Activated naive CD8-positive, alpha-beta T cell treated with anti-CD3 and anti-CD28 coated beads, Interleukin-2, amount 50 U/mL, for 24 hours (primary cell): ENCODE results near the gene FLNB.
"Not testable (repeated sequence)": the region's sequence is repeated elsewhere in the genome, so short reads cannot be mapped to it uniquely, and the experiment has no call there.

Source experiments
- ATAC-seq: fragments of 150-1000 bp; cut with Tn5 transposase; one replicate; pipeline ENCODE4 v1.10.0; 2021
- DNase-seq: peaks from one replicate; pipeline ENCODE4 v3.0.0; 2021
- H3K27ac Mint-ChIP-seq: one replicate; pipeline ENCODE4 v1.8.0; 2021; ENCODE audit warnings: mild to moderate bottlenecking, mixed read lengths
- H3K27me3 Mint-ChIP-seq: one replicate; pipeline ENCODE4 v1.8.0; 2021; ENCODE audit warnings: mixed read lengths
- H3K36me3 Mint-ChIP-seq: one replicate; pipeline ENCODE4 v1.8.0; 2021; ENCODE audit warnings: low read depth, mixed read lengths
- H3K4me1 Mint-ChIP-seq: one replicate; pipeline ENCODE4 v1.8.0; 2021; ENCODE audit warnings: mixed read lengths
- H3K4me3 Mint-ChIP-seq: one replicate; pipeline ENCODE4 v1.8.0; 2021; ENCODE audit warnings: mild to moderate bottlenecking, moderate library complexity, mixed read lengths
- H3K9me3 Mint-ChIP-seq: one replicate; pipeline ENCODE4 v1.8.0; 2021; ENCODE audit warnings: mixed read lengths

The FLNB gene

GRCh38 chr3:58041826-58042324 is 33.7 kb downstream of the FLNB start:
- H3K27me3 Mint-ChIP-seq = no peaks in the 10 kb centered on the region
- H3K4me3 Mint-ChIP-seq = no peak overlapping the region
- H3K36me3 Mint-ChIP-seq = no peaks in the 10 kb centered on the region
- peak; percentile 31 for ATAC-seq
- H3K27ac Mint-ChIP-seq = no peak overlapping the region
- peaks cover 80% of the 10 kb centered on the region for H3K4me1 Mint-ChIP-seq
- DNase-seq = no peak
- H3K9me3 Mint-ChIP-seq = no peaks in the 10 kb centered on the region

GRCh38 chr3:58042947-58043707 is 34.9 kb downstream of the FLNB start:
- H3K4me1 Mint-ChIP-seq = peaks cover 69% of the 10 kb centered on the region
- no peak for ATAC-seq
- no peak overlapping the region for H3K4me3 Mint-ChIP-seq

GRCh38 chr3:58043933-58044332 is 35.7 kb downstream of the FLNB start:
- no peak for DNase-seq
- Mint-ChIP-seq H3K9me3 (no peaks in the 10 kb centered on the region), H3K4me1 (peaks cover 66% of the 10 kb centered on the region), H3K36me3 (no peaks in the 10 kb centered on the region), H3K4me3 (no peak overlapping the region), H3K27ac (peak overlapping the region; percentile 43), H3K27me3 (no peaks in the 10 kb centered on the region)
- ATAC-seq = peak; percentile 29

More at GRCh38 chr3:58042947-58043707, 34.9 kb downstream of the FLNB start:
- no peaks in the 10 kb centered on the region for H3K27me3 Mint-ChIP-seq
- DNase-seq = no peak
- no peaks in the 10 kb centered on the region for H3K9me3 Mint-ChIP-seq
- H3K36me3 Mint-ChIP-seq = no peaks in the 10 kb centered on the region
- H3K27ac Mint-ChIP-seq = no peak overlapping the region

- H3K27ac Mint-ChIP-seq = peak overlapping the region; percentile 43
- no peaks in the 10 kb centered on the region for H3K9me3 Mint-ChIP-seq
- H3K27me3 Mint-ChIP-seq = no peaks in the 10 kb centered on the region
- no peaks in the 10 kb centered on the region for H3K36me3 Mint-ChIP-seq
- ATAC-seq (peak; percentile 78), DNase-seq (no peak)
- H3K4me1 Mint-ChIP-seq = peaks cover 65% of the 10 kb centered on the region
- H3K4me3 Mint-ChIP-seq = no peak overlapping the region
Observed at GRCh38 chr3:58044691-58045483, 36.7 kb downstream of the FLNB start.

GRCh38 chr3:58047826-58048225 is 39.6 kb downstream of the FLNB start:
- H3K27ac Mint-ChIP-seq = no peak overlapping the region
- no peaks in the 10 kb centered on the region for H3K36me3 Mint-ChIP-seq
- no peak for DNase-seq
- H3K27me3 Mint-ChIP-seq = no peaks in the 10 kb centered on the region
- no peaks in the 10 kb centered on the region for H3K9me3 Mint-ChIP-seq
- no peak for ATAC-seq
- H3K4me1 Mint-ChIP-seq = peaks cover 56% of the 10 kb centered on the region
- H3K4me3 Mint-ChIP-seq = no peak overlapping the region

- Mint-ChIP-seq H3K4me3 (no peak overlapping the region), H3K9me3 (no peaks in the 10 kb centered on the region), H3K27ac (no peak overlapping the region), H3K4me1 (peaks cover 53% of the 10 kb centered on the region), H3K36me3 (no peaks in the 10 kb centered on the region), H3K27me3 (no peaks in the 10 kb centered on the region)
- DNase-seq = no peak
- no peak for ATAC-seq
Observed at GRCh38 chr3:58048301-58048700, 40.1 kb downstream of the FLNB start.

- DNase-seq (no peak), ATAC-seq (no peak)
- Mint-ChIP-seq H3K27ac (no peak overlapping the region), H3K4me3 (no peak overlapping the region), H3K9me3 (no peaks in the 10 kb centered on the region), H3K36me3 (no peaks in the 10 kb centered on the region), H3K4me1 (peaks cover 46% of the 10 kb centered on the region), H3K27me3 (no peaks in the 10 kb centered on the region)
Observed at GRCh38 chr3:58049143-58049785, 41.0 kb downstream of the FLNB start.

- peaks cover 34% of the 10 kb centered on the region for H3K4me1 Mint-ChIP-seq
- no peaks in the 10 kb centered on the region for H3K27me3 Mint-ChIP-seq
- H3K36me3 Mint-ChIP-seq = no peaks in the 10 kb centered on the region
- DNase-seq = no peak
- ATAC-seq = no peak
- no peaks in the 10 kb centered on the region for H3K9me3 Mint-ChIP-seq
- H3K4me3 Mint-ChIP-seq = no peak overlapping the region
- H3K27ac Mint-ChIP-seq = no peak overlapping the region
Observed at GRCh38 chr3:58051196-58051595, 43.0 kb downstream of the FLNB start.

GRCh38 chr3:58051658-58052261 is 43.5 kb downstream of the FLNB start:
- not testable (repeated sequence) for H3K4me3 Mint-ChIP-seq, ATAC-seq, H3K27ac Mint-ChIP-seq, DNase-seq, H3K36me3 Mint-ChIP-seq, H3K9me3 Mint-ChIP-seq, H3K27me3 Mint-ChIP-seq
- H3K4me1 Mint-ChIP-seq = peaks cover 31% of the 10 kb centered on the region

- H3K27me3 Mint-ChIP-seq = no peaks in the 10 kb centered on the region
- peak; percentile 42 for DNase-seq
- no peaks in the 10 kb centered on the region for H3K9me3 Mint-ChIP-seq
- peak; percentile 95 for ATAC-seq
- H3K27ac Mint-ChIP-seq = peak overlapping the region; percentile 44
- peaks cover 31% of the 10 kb centered on the region for H3K4me1 Mint-ChIP-seq
- no peak overlapping the region for H3K4me3 Mint-ChIP-seq
- H3K36me3 Mint-ChIP-seq = peaks cover 2% of the 10 kb centered on the region
Observed at GRCh38 chr3:58052373-58053273, 44.4 kb downstream of the FLNB start.

- Mint-ChIP-seq H3K27me3 (no peaks in the 10 kb centered on the region), H3K27ac (no peak overlapping the region), H3K9me3 (no peaks in the 10 kb centered on the region), H3K4me3 (no peak overlapping the region), H3K36me3 (peaks cover 2% of the 10 kb centered on the region), H3K4me1 (peaks cover 21% of the 10 kb centered on the region)
- DNase-seq (no peak), ATAC-seq (no peak)
Observed at GRCh38 chr3:58054652-58055051, 46.4 kb downstream of the FLNB start.

- no peaks in the 10 kb centered on the region for H3K27me3 Mint-ChIP-seq
- no peaks in the 10 kb centered on the region for H3K9me3 Mint-ChIP-seq
- no peak for DNase-seq
- peaks cover 2% of the 10 kb centered on the region for H3K36me3 Mint-ChIP-seq
- peaks cover 20% of the 10 kb centered on the region for H3K4me1 Mint-ChIP-seq
- no peak overlapping the region for H3K27ac Mint-ChIP-seq
- no peak overlapping the region for H3K4me3 Mint-ChIP-seq
- no peak for ATAC-seq
Observed at GRCh38 chr3:58055314-58055713, 47.1 kb downstream of the FLNB start.

- H3K27me3 Mint-ChIP-seq, ATAC-seq, H3K4me3 Mint-ChIP-seq, DNase-seq, H3K36me3 Mint-ChIP-seq, H3K9me3 Mint-ChIP-seq, H3K27ac Mint-ChIP-seq: not testable (repeated sequence)
- peaks cover 20% of the 10 kb centered on the region for H3K4me1 Mint-ChIP-seq
Observed at GRCh38 chr3:58055891-58056290, 47.7 kb downstream of the FLNB start.
